ENCODE measurements around the gene AUTS2.

The AUTS2 gene

DNA sequence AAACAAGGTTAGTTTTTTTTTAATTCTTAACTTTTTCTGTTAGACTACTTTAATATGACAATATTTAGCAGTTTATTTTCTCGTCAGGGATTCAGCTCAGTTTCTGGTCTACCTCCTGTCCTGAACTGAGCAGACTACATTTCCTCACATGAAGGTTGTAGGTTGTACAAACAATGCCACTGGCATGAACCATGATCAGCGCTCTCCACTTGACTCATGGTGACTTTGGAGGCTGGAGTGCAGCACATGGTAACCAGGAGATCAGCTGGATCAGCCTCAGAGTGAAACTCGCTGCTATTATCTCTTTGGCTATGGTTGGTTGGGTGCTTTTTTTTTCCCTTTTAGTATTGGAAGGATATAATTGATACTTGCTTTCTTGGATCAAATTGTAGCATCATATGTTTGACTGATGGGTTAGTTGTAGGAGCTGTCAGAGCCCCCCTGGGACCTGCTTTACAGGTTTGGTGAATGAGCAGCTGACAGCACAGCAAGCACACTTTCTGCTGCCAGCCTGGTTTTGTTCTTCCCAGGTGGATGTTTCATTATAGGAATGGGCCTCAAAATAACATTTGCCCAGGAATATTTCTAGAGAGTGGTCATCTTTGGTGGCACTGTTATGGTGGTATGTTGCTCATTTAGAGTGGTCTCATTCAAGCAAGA lies 556.4 kb downstream of the AUTS2 start:
- Histone ChIP-seq H3K9me2 (replicated peaks; ENCODE audit: insufficient read depth, low read length) (no peaks in the 10 kb centered on the region), H4K20me1 (ENCODE audit: low read depth, low read length) (no peaks in the 10 kb centered on the region), H3K79me2 (ENCODE audit: insufficient read depth, low read length) (no peaks in the 10 kb centered on the region), H3K27me3 (ENCODE audit: low read length) (no peaks in the 10 kb centered on the region), H2AFZ (ENCODE audit: low read depth, low read length, severe bottlenecking) (no peak overlapping the region), H3K27ac (ENCODE audit: low read depth, low read length) (no peak overlapping the region), H3K9ac (ENCODE audit: low read length) (no peak overlapping the region), H3F3A (ENCODE audit: insufficient read depth) (no peaks in the 10 kb centered on the region), H3K4me2 (ENCODE audit: low read depth, low read length, poor library complexity, severe bottlenecking) (no peak overlapping the region), H3K36me3 (ENCODE audit: low read length) (no peaks in the 10 kb centered on the region), H3K4me3 (ENCODE audit: insufficient read depth, low read length, poor library complexity, severe bottlenecking) (no peak overlapping the region), H3K9me3 (ENCODE audit: insufficient read depth, low read length) (no peaks in the 10 kb centered on the region)
- TF ChIP-seq EZH2phosphoT487 (conservative IDR thresholded peaks at IDR 0.05; ENCODE audit: low read length) = no peak
- TF ChIP-seq, protein P1, sequence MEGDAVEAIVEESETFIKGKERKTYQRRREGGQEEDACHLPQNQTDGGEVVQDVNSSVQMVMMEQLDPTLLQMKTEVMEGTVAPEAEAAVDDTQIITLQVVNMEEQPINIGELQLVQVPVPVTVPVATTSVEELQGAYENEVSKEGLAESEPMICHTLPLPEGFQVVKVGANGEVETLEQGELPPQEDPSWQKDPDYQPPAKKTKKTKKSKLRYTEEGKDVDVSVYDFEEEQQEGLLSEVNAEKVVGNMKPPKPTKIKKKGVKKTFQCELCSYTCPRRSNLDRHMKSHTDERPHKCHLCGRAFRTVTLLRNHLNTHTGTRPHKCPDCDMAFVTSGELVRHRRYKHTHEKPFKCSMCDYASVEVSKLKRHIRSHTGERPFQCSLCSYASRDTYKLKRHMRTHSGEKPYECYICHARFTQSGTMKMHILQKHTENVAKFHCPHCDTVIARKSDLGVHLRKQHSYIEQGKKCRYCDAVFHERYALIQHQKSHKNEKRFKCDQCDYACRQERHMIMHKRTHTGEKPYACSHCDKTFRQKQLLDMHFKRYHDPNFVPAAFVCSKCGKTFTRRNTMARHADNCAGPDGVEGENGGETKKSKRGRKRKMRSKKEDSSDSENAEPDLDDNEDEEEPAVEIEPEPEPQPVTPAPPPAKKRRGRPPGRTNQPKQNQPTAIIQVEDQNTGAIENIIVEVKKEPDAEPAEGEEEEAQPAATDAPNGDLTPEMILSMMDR (IDR thresholded peaks at IDR 0.05; ENCODE audit: insufficient read depth, low read length, poor library complexity, severe bottlenecking) = no peak

DNA sequence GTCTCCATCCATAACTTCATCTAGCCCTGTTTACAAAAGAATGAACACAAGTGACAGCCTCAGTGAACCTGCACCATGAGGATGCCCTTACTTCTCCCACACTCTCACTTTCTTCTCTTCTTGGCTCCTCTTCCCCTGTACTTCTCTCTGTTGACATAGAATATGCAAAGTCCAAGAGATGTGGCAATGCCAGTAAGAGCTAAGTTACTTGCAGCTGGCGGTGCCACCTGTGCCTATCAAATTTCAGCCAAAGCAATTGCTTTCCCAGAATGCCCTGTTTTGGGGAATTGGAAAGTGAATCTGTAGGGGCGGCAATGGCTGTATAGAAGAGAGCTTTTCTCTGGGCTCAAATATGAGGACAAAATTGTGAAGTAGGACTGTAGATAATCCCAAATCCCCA lies 557.8 kb downstream of the AUTS2 start:
- no peaks in the 10 kb centered on the region for H3K36me3 ChIP-seq (ENCODE audit: low read length)
- H3K79me2 ChIP-seq (ENCODE audit: insufficient read depth, low read length) = no peaks in the 10 kb centered on the region
- no peak overlapping the region for H3K9ac ChIP-seq (ENCODE audit: low read length)
- no peak overlapping the region for H2AFZ ChIP-seq (ENCODE audit: low read depth, low read length, severe bottlenecking)
- H3K9me2 ChIP-seq (replicated peaks; ENCODE audit: insufficient read depth, low read length) = no peaks in the 10 kb centered on the region
- no peaks in the 10 kb centered on the region for H3K9me3 ChIP-seq (ENCODE audit: insufficient read depth, low read length)
- H3K27ac ChIP-seq (ENCODE audit: low read depth, low read length) = no peak overlapping the region
- H3K27me3 ChIP-seq (ENCODE audit: low read length) = no peaks in the 10 kb centered on the region
- TF ChIP-seq, protein P1 (IDR thresholded peaks at IDR 0.05; ENCODE audit: insufficient read depth, low read length, poor library complexity, severe bottlenecking) = no peak
- no peak for TF ChIP-seq EZH2phosphoT487 (conservative IDR thresholded peaks at IDR 0.05; ENCODE audit: low read length)
- no peak overlapping the region for H3K4me3 ChIP-seq (ENCODE audit: insufficient read depth, low read length, poor library complexity, severe bottlenecking)
- no peak overlapping the region for H3K4me2 ChIP-seq (ENCODE audit: low read depth, low read length, poor library complexity, severe bottlenecking)
- H3F3A ChIP-seq (ENCODE audit: insufficient read depth) = no peaks in the 10 kb centered on the region
- H4K20me1 ChIP-seq (ENCODE audit: low read depth, low read length) = no peaks in the 10 kb centered on the region

DNA sequence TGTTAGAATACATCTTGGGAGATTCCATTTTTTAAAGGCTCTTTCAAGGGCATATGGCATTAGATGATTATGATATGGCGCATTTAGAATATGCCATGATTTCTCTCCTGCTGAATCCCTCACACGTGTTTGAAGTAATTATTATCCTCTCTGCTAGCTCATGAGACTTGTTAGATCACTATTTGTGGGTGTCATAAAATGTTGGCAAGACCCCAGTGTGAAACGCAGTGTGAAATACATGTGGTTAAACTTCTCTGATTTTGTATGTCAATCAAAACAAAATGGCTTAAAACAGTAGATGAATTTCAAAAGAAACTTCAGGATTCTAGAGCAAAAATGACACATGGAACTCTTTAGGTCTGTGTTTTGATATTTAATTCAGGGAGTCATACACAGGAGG lies 560.8 kb downstream of the AUTS2 start:
- Histone ChIP-seq H2AFZ (ENCODE audit: low read depth, low read length, severe bottlenecking) (no peak overlapping the region), H3K4me2 (ENCODE audit: low read depth, low read length, poor library complexity, severe bottlenecking) (no peak overlapping the region), H3K36me3 (ENCODE audit: low read length) (no peaks in the 10 kb centered on the region), H3K9me2 (replicated peaks; ENCODE audit: insufficient read depth, low read length) (no peaks in the 10 kb centered on the region), H3K9me3 (ENCODE audit: insufficient read depth, low read length) (no peaks in the 10 kb centered on the region), H4K20me1 (ENCODE audit: low read depth, low read length) (no peaks in the 10 kb centered on the region), H3F3A (ENCODE audit: insufficient read depth) (no peaks in the 10 kb centered on the region), H3K27ac (ENCODE audit: low read depth, low read length) (no peak overlapping the region), H3K79me2 (ENCODE audit: insufficient read depth, low read length) (no peaks in the 10 kb centered on the region), H3K4me3 (ENCODE audit: insufficient read depth, low read length, poor library complexity, severe bottlenecking) (no peak overlapping the region), H3K9ac (ENCODE audit: low read length) (no peak overlapping the region), H3K27me3 (ENCODE audit: low read length) (no peaks in the 10 kb centered on the region)
- TF ChIP-seq, protein P1 (IDR thresholded peaks at IDR 0.05; ENCODE audit: insufficient read depth, low read length, poor library complexity, severe bottlenecking) = no peak

Data from SU-DHL-6 (cell line).